Measurements from ENCODE around the gene TASP1.

GRCh38 chr20:13441388-13441787 is 197.3 kb downstream of the TASP1 start:
- no peak for TF ChIP-seq CTCF (conservative IDR thresholded peaks at IDR 0.05; ENCODE audit: low read depth, low read length)
- no peak for TF ChIP-seq EZH2 (IDR thresholded peaks at IDR 0.05; ENCODE audit: low read length, unreplicated experiment)
